Left ventricle myocardium superior (tissue), 1 donor: Measurements from ENCODE around the gene TMCO4. TPM values are rescaled to one million over a fixed set of nuclear protein-coding genes. Genes with fewer than 3 reads are reported as not detected.
"Not testable (repeated sequence)": the region's sequence is repeated elsewhere in the genome, so short reads cannot be mapped to it uniquely, and the experiment has no call there.

ENCODE experiments used
- ATAC-seq: fragments of 200-7000 bp; cut with Tn5 transposase; one replicate; pipeline ENCODE4 v1.9.1; 2020; ENCODE audit warnings: mild to moderate bottlenecking, moderate library complexity
- DNase-seq: peaks from one replicate; pipeline ENCODE4 v3.0.0-alpha.2; 2020
- intact Hi-C: fragments of 100-400 bp; cut with micrococcal nuclease; formaldehyde crosslinking; loops from one replicate; pipeline ENCODE4 v1.11.0; 2022
- total RNA-seq: library from RNA; stranded (reverse); fragmentation: NEBNext Ultra II Directional; extraction: Animal tissue kit (Norgen Biotek cat#: 25700); gene quantifications from one replicate; pipeline ENCODE4 v1.2.1, GENCODE V29; 2021
- donor health status: DM: no; HTN: yes; CAD: no; lungs with severe emphysema.

TMCO4 gene
- total RNA-seq, 1 donor from 2014 or later: 8.9 TPM

DNA sequence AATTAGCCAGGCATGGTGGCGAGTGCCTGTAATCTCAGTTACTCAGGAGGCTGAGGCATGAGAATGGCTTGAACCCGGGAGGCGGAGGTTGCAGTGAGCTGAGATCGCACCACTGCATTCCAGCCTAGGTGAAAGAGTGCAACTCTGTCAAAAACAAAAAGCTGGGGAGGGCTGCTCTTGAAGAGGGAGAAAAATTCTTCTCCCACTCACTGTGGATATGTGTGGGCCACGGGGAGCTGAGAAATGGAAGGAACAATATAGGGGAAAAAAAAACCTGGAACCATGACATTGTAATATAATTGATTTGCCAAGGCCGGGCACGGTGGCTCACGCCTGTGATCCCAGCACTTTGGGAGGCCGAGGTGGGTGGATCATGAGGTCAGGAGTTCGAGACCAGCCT, 163.0 kb downstream of the TMCO4 start:
- intact Hi-C loops, ATAC-seq, DNase-seq: not testable (repeated sequence)

GRCh38 chr1:19636065-19636464, 163.7 kb downstream of the TMCO4 start:
- no peak for ATAC-seq
- no peak for DNase-seq

DNA sequence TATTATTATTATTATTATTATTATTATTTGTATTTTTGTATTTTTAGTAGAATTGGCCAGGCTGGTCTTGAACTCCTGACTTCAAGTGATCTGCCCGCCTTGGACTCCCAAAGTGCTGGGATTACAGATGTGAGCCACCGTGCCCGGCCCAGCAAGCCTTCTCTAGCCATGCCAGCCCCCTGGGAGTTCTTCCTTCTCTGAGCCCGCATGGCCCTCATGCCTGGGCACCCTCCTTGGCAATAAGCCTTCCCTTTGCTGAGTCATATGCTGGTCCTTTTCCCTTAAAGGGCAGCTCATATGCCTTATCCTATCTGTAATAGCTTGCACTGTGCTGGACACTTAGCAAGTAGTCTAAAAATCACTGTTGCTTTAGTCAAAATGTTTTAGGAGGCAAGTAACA, 164.1 kb downstream of the TMCO4 start:
- intact Hi-C loops: no loop called here
- ATAC-seq (peak; percentile 39), DNase-seq (no peak)

More at GRCh38 chr1:19636065-19636464, 163.7 kb downstream of the TMCO4 start:
- intact Hi-C loops: no loop called here

- intact Hi-C loops, DNase-seq, ATAC-seq: not testable (repeated sequence)
These were observed 164.7 kb downstream of the TMCO4 start for GRCh38 chr1:19635064-19635463.

GRCh38 chr1:19633106-19633505, 166.6 kb downstream of the TMCO4 start:
- ATAC-seq (no peak), DNase-seq (no peak)
- intact Hi-C loops: no loop called here

Other genes starting within 250 kb of the TMCO4 start
- gene NBL1, start 155.6 kb downstream of the TMCO4 start, total RNA-seq: 49.1 TPM
- not detected for gene HTR6, start 135.0 kb downstream of the TMCO4 start, total RNA-seq
- not detected for gene RNF186, start 15.4 kb upstream of the TMCO4 start, total RNA-seq
- gene OTUD3, start 82.5 kb upstream of the TMCO4 start, total RNA-seq: 3.7 TPM
- gene PLA2G2E, start 123.7 kb upstream of the TMCO4 start, total RNA-seq: not detected
- gene PLA2G2A, start 179.7 kb upstream of the TMCO4 start, total RNA-seq: 82.2 TPM